GM19372 (cell line): Measurements from ENCODE around the gene TBC1D14.

ENCODE experiments used
- ATAC-seq: cut with Tn5 transposase; IDR thresholded peaks from one replicate; pipeline ENCODE4 v1.9.1; 2021; ENCODE audit warnings: mild to moderate bottlenecking, low read depth, moderate library complexity; ENCODE audit not compliant: unreplicated experiment

TBC1D14 gene

DNA sequence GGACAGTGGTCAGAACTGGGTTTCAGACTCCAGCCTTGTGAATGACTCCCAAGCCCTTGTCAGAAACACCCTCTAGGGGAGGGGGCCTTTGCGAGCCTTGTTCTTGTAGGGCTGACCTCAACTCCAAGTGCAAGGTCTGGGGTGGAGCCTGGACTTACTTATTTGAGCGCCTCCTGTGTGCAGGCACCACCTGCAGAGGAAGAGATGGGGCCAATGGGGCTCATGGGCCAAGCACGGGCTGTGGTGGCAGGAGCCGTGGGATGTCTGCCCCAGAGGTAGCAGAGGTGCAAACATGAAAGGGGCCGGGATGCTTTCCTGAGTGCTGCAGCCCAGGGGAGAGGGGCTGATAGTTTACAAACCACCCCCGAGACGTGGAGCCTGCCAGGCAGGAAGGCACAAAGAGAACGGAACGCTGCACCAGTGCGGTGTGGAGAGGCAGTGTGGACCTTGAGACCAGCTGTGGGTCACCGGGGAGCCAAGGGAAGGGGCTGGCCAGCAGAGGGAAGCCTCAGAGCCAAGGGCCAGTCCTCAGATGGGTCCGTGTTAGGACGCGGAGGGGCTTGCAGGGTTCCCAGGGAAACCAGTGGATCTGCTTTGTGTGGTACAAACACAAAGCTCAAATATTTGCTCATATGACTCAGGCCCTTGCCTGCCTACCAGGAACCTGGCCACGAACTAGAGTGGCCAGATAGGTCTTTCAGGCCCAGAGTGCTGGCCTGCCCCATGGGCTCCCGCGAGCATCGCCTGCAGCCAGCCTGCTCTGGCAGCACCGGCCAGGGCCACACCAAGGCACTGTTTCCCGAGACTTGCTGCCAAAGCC lies 124.8 kb downstream of the TBC1D14 start:
- no peak for ATAC-seq

DNA sequence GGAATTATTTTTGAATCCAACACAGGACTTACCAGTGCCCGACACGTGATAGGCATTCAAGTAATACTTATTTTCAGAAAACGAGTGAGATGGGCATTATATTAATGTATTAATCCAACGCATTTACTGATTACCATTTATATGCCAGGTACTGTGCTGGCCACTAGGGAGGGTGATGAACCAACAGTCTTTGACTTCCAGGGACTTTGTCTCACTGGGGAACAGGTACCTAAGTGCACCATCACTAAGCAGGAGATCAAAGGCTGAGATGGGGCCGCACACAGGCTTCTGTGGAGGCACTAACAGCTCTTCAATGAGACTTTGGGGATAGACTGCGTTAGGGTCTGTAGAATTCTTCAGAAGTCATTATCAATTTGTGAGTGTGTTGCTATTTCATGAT lies 127.8 kb downstream of the TBC1D14 start:
- no peak for ATAC-seq

DNA sequence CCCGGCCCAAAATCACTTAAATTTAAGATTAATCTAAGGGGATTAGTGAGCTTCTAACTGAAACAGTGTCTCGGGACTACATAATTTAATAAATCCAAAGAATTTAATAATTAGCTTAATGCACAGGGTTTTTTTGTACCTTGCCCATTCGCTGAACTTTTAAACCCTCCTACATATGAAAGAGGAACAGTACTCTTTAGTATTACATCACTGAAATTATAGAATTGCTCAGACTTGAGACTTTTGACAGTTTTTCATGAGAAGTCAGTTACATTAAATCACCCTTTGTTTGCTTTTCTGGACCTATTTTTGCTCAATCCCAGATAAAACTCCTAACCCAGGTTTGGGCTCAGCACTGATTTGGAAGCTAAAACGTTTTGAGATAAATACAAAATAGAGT lies 131.1 kb downstream of the TBC1D14 start:
- ATAC-seq: no peak

DNA sequence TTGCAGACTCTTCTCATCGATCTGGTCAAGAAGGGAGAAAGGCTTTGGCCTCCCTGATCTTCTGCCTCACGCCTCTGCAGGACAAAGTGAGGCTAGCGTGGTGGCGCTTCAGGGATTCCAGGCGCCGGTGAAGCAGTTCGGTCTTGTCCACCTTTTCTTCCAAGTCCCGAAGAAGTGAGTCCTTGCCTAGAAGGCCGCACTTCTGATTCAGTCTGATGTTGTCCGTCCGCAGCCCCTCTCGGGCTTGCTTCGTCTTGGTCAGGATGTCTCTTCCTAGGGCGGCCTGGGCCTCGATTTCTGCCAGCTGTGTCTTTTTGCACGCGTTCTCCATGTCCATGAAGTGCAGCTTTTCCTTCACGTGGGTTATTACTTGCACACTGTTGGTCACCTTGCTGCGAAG lies 131.6 kb downstream of the TBC1D14 start:
- no peak for ATAC-seq

DNA sequence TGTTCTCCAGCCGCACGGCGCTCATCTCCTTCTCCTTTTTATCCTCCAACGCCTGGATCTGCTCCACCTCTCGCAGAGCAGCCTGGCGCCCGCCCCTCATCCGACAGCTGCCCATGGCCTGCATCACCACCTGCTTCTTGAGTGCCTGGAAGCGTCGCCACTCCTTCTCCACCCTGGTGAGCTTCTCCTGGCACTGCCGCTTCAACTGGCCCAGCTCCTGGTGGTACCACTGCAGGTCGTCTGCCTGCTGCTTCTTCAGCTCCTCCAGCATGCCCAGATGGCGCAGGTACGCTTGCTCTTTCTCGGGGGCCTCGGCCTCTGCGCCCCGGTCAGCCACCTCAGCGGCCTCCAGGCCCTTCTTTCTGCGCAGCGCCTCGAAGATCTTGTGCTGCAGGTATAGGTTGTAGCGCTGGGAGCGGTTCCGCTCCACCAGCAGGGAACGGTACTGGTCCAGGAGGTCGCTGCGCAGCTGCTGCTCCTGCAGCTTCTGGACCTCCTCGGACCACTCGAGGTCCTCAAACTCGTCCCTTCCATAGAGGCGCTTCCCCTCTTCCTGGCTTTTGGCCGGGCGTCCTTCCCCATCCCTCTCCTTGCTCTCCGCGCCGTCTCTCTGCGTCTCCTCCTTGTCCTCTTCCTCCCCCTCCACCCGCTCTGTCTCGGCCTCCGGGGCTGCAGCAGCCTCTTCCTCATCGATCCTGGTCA lies 132.3 kb downstream of the TBC1D14 start:
- no peak for ATAC-seq

DNA sequence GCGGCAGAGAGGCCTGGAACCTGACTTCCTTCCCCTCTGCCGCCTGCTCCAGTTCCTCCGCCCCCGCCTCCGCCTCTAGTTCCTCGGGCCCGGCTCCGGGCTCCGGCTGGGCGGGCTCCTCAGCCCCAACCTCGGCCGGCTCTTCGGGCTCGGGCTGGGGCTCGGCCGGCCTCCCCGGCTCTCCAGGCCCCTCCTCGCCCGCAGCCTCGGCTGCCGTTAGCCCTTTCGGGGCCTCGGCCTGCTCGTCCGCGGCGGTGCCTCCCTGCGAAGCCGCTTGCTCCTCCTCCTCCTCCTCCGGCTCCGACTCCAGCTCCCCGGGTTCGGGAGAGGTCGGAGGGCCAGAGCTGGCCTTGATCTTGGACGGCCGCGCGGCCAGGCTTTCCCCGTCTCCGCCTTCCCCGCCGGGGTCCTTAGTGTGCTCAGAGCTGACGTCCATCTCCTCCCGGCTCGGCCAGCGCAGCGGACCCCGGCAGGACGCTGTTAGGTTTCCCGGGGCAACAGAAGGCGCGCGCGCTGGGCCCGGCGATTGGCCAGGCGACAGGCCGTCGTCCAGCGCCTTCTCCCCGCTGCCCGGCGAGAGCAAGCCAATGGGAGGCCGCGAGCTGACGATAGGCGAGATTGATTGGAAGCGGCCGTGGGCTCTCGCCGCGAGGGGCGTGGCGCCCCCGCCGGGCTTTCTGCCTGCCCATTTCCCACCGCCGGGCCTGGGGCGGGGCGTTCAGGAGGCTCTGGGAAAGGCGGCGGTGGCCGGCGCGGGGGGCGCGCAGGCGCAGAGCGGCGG lies 133.1 kb downstream of the TBC1D14 start:
- ATAC-seq: peak; percentile 78

DNA sequence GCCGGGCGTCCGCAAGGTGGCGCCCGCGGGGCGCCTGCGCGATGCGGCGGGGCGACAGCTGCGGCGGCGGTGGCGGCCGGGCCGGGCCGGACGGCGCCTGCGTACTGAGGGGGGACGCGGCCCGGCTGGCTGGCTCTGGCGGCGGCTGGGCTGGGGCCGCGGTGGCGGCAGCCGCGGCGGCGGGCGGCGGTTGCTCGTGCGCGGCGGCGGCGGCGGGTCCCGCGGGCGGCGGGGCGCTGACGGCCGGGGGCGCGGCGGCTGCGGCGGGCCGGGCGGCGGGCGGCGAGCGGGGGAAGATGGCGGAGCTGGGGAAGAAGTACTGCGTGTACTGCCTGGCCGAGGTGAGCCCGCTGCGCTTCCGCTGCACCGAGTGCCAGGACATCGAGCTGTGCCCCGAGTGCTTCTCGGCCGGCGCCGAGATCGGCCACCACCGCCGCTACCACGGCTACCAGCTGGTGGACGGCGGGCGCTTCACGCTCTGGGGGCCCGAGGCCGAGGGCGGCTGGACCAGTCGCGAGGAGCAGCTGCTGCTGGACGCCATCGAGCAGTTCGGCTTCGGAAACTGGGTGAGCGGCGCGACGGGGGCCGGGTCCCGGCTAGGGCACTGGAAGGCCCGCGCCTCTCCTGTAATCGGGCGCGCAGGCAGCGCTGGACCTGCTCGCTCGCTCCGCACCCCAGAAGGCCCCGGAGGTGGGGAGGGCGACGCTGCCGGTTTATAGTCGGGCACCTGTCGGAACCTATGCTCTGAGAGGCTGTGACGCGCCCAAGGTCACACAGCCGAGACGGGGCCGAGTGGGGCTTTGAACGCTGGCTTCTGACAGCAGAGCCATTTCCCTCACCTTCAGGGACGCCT lies 133.9 kb downstream of the TBC1D14 start, which contains the start of gene TADA2B:
TSS of gene TADA2B (plus strand) at position 89 of the 853 bp plus-strand sequence. CDS start at position 297, 208 bp downstream.
- peak; percentile 21 for ATAC-seq

DNA sequence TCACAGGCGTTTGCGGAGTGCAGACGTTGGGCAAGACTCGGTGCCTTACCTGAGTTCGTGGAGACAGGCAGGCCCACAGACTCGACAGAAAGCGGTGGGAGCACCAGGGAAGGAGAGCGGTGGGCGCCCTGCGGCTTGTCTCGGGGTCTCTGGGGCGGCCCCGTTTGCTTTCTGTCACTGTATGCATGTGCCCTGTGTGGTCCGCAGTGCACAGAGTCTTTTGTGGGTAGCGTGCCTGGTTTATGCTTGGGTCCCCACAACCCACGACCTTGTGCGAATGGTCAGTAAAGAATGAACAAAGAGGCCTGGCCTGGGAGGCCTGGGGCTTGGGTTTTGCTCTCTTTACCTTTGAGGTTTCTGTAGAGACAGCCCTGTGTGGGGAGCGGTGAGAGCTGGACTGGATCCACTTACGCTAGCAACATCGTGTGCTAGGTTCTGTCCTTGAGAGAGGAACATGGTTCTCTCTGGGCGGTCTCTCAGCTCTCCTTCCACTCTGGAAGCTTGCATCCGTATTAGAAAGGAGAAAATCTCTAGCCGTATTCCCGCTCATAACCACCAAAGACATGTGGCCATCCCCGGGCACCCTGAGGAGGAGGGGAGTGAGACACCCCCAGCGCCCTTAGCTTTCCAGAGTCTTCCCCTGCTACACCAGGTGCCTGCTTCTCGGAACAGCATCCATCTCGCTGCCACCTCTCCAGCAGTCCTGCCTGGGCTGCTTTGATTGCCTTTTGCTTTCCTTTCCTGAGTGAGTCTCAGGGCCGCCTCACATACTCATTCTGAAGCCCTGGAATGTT lies 134.7 kb downstream of the TBC1D14 start:
- ATAC-seq: no peak

DNA sequence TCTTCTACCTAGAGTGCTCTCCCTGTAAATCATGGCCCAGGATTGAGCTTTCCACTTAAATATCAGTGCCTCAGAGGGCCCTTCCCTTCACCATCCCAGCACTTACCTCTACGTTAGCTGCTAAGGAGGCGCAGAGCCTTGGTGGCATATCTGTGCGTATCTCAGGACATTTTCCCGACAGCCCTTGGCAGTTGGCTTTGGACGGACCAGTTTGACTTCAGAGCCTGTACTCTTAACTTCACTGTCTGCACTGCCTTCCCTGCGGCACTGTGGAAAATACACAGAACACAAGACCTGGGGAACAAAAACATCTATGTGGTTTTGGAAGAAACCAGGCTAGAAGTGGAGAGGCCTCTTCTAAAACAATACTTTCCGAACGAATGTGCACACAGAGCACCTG lies 135.9 kb downstream of the TBC1D14 start:
- no peak for ATAC-seq

DNA sequence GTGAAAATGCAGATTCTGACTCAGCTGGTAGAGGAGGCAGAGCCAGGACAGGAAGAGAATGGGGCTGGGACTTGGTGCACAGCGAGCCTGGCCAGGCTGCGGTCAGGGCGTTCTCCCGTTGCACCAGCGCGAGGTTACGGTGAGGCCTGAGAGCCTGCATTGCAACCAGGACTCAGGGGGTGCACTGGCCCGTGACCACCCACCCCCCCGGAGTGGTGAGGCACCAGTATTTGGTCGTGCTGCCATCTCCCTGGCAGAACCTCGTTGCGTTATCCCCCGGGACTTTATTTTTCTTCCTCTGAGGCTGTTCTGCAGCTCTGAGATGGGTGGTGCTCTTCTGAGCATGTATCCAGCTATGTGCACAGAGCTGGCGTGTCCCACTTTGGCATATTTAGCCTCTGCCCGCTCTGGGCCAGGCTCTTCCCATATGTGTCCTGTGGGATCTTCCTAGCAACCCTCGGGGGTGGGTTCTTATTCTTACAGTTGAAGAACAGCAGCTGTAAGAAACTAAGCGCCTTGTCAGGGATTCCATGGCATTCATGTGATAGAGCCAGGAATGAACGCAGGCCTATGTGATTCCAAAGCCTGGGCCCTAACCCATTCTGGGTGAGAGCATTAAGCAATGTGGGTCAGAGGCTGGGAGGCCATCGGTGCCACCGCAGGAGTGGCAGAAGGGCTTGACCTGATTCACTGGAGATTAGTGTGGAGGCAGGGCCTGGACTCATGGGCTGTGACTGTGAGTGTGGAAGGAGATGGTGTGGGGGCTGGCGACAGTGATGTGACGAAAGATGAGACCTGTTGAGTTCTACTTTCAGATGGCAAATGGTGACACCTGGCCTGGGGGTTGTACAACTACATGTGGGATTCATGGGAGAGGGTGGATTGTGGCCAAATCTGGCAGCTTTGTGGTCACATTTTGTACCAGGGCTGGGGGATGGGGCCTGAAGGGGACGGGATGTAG lies 136.6 kb downstream of the TBC1D14 start:
- ATAC-seq: no peak

DNA sequence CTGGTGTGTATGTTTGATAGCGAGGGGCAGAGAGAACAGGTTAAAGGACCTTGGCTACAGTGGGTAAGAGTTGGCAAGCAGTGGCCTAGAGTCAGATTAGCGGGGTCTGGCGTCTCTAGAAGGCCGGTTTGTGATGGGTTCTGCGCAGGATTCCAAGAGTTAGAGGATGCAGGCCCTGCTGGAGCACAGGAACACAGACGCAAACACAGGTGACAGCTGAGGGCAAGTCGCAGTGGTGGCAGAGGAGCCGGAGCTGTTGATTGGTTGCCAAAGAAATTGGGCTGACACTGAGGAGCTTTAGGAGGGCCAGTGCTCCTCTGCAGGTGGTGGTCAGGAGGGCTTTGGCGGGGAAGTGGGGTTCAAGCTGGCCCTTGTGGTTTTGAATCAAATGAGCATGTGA lies 137.3 kb downstream of the TBC1D14 start:
- no peak for ATAC-seq

DNA sequence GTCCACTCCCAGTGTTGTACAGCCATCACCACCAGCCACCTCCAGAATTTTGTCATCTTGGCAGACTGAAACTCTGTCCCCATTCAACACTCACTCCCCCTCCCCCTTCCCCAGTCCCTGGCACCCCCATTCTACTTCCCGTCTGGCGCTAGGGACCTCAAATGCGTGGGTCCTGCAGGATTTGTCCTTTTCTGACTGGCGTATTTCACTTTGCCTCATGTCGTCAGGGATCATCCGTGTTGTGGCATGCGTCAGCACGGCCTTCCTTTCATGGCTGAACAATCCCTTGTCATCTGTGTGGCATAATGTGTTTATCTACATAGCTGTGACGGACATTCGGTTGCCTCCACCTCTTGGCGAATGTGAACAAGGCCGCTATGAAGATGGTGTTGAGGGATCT lies 139.0 kb downstream of the TBC1D14 start:
- no peak for ATAC-seq

DNA sequence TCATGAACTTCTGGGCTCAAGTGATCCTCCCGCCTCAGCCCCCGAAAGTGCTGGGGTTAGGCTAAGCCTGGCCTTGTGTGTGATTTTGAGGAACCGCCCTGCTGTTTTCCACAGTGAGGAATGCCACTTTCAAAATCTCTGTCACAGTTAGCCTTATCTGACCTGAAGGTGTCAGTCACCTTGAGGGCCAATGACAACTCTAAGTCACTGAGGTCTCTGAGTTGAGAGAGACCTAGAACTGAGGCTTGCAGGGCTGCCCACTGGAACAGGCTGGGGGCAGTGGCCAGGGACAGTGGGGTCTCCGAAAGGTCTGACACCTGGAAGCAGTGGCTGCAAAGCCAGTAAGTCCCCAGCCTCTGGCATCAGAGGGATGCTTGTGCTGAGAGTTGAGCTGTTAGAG lies 139.7 kb downstream of the TBC1D14 start:
- no peak for ATAC-seq

DNA sequence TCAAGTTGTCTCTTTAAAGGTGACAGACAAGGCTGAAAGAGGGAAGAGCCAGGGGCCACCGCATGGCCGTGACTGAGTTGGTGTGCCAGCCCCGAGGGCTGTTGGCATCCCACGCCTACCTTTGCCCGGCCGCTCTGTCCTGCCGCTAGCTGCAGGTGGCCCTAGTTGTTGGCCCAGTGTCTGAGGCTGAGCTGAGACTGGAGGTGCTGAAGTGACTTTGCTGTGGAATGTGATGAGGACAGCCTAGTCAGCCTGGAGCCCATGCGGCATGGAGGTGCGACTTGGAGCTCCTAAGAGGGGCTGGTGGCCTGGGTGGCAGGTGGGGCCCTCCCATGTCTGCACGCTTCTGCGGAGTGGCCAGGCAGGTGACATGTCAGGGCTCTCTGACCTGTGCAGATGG lies 140.1 kb downstream of the TBC1D14 start:
- no peak for ATAC-seq

DNA sequence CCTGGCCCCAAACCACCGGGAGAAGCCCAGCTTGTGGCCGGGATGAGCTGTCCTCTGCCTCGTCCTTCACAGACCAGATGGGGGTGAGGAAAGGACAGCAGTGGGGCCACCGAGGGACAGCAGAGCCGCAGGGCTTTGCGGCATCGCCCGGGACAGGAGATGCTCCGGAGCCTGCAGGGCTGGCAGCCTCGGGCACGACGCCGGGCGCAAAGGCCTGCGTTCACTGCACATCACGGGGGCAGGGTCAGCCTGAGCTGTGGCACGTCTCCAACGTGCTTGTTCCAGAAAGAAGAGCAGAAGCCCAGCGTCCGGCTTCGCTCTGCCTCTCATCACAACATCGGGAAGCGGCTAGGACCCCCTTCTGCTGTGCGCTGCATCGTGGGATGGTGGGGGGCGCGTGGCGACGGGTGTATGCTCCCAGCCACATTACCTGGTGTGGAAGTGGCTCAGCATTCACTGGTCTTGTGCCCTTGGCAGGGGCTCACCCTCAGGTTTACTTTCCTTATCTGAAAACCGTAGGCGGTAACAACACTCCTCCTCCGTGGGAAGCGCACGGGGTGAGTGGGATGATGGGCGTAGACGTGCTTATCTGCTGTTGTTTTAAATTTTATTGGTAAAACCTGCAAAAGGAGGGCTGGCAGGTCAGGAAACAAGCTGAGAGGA lies 141.0 kb downstream of the TBC1D14 start:
- no peak for ATAC-seq

DNA sequence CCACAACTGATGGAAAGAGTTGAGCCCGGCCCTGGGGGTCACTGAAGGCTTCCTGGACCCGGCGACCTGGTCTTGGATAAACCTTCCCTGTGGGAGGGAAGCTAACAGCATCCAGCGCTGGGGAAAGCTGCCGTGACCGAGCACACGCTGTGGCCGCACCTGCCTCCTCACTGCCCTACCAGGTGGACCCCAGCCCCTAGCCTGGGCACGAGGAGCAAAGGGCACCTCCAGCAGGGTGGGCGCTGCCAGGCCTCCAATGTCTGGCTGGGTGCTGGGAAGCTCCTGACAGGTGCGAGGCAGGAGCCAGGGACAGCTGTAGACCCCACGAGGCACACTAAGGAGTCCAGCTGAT lies 141.5 kb downstream of the TBC1D14 start:
- ATAC-seq: no peak

DNA sequence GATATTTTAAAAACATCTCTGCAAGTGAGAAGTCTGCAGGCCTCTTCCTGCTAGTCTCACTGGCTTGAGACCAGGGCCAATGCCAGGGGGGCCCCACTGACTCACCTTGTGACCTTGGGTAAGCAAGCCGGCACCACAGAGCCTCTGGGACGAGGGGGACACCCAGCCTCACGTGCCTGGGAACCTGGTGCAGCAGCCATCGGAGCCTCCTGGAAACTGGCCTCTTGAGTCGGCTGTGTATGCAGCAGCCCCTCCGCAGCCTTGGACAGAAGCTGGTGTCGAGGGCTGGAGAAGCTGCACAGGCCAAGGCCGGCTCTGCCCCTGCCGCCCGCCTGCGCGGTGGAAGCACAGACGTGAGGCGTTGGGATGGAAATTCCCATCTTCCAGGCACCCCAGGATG lies 142.3 kb downstream of the TBC1D14 start:
- no peak for ATAC-seq

DNA sequence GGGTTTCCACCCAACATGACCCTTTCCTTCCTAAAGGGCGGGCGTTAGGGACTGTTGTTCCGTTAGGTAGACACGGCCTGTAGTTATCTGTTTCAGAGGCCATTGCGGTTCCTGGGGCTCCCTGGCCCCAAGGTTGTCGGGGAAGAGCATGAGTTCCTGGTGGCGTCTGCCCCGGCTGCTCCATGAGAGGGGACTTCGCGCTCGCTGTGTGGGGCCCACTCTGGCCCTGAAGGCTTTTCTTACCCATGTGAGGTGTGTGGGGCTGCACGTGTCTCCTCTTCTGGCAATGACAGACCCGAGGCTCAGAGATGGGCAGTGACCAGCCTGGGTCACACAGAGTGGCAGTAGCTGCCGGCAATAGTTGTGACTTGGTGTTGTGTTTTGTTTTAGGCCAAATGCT lies 142.7 kb downstream of the TBC1D14 start:
- ATAC-seq: no peak
